NCI-H2171 treated with DMSO at 0.1 percent for 48 hours (cell line): ENCODE results near the gene XKR7.
A peak's percentile ranks its signal among the peaks of the same experiment; 100 is the strongest.

Source experiments
- DNase-seq: peaks from one replicate; lab custom pipeline; 2025; lab: John Stamatoyannopoulos, UW

XKR7 gene

GRCh38 chr20:31943052-31943471, 24.9 kb upstream of the XKR7 start:
- no peak for DNase-seq

- DNase-seq, result no peak
Observed at GRCh38 chr20:31945319-31945718, 22.6 kb upstream of the XKR7 start.

- DNase-seq, result no peak
Observed at GRCh38 chr20:31945785-31946184, 22.2 kb upstream of the XKR7 start.

DNA sequence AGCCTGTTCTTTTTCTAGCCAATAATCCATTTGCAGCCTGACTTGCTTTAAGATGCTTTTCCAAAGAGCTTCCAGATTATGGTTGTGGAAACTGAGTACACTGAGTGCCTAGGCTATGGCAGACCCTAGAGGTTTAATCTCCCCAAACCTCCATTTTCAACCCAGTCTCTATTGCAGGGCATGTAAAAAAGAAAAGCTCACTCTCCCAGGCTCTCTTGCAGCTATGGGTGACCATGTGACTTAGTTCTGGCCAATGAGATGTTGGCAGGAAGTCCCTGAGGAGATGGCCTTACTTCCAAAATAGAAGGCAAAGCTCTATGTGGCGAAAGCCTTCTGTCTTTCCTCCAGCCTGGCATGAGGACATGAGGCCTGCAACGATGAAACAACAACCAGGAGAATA, 19.9 kb upstream of the XKR7 start:
- no peak for DNase-seq

- DNase-seq, result no peak
Observed at GRCh38 chr20:31949877-31950646, 17.9 kb upstream of the XKR7 start.

DNA sequence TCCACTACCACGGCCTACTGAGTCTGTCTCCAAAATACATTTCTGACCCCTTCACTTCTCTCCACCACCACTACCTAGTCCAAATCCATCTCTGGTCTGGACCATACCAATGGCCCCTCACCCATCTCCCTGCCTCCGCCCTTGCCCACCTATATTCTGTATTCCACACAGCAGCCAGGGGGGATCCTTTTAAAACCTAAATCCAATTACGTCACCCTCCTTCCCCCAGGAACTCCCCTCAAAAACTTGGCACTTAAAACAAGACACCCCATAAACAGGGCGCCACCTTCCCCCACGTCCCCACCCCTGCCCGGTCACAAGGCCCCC, 16.8 kb upstream of the XKR7 start:
- no peak for DNase-seq

DNA sequence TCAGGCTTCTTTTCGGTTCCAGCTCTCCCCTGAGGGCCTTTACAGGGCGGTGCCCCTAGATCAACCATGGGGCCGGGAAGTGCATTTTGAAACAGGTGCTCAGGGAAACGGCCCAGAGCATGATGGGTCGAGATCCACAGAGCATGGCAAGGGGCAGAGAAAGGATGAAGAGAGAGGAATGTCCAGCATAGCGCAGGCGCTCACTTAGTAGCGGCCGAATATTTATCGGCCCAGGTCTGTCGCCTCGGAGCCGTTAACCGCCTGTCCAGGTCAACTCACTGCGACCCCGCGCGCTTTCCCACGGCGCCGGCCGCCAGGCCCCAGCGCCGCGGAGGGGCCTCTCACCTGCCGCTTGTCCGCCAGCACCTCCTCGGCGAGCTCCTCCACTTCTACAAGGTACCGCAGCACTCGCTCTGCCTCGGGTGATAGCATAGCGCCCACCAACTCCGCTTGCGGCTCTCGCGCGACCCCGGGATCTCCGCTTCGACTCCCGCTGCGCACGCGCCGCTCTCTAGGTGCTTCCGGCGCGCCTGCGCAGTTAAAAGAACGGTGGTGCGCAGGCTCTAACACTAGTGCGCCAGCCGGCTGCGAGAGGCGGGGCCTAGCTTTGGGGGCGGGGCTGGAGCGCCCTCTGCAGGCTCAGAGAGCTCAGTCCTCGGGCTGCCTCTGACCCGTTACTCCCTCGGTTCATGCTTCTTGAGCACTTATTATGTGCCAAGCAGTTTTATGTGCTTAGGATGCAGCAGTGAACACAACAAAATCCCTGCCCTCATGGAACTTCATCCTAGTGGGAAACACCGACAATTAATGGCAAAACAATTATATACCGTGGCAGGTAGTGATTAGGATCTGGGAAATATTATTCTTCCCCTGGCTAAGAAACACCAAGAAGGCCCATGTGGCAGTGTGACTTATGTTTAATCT, 16.2 kb upstream of the XKR7 start, which contains the start of gene PDRG1:
TSS of gene PDRG1 (minus strand) at position 517 of the 924 bp plus-strand sequence. CDS start at position 432, 85 bp downstream.
- DNase-seq, result peak; percentile 99

DNA sequence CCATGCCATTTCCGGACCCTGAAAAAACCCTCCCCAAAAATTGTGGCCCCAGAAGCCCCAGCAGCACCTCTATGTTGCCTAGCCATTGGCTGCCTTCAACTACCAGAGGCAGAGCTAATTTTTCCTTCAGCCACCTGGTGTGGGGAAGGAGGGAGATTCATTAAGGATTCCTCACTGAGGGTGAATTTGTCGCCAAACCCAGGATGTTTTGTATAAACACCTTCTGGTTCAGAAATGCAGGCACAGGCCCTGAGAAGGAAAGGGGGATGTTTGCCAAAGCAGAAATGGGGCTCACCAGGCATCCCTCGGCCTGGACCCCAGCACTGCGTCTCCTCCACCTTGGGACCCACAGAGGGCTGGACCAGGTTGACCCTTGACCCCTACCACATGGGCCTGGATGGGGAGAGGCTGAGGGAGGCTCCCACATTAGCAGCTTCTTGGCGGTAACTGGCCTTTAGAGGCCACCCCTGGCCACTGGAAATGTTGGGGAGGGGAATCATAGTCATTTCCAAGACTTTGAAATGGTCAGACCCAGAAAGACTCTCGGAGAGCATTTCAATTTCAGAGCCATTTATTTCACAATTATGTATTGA, 14.3 kb upstream of the XKR7 start:
- no peak for DNase-seq

DNA sequence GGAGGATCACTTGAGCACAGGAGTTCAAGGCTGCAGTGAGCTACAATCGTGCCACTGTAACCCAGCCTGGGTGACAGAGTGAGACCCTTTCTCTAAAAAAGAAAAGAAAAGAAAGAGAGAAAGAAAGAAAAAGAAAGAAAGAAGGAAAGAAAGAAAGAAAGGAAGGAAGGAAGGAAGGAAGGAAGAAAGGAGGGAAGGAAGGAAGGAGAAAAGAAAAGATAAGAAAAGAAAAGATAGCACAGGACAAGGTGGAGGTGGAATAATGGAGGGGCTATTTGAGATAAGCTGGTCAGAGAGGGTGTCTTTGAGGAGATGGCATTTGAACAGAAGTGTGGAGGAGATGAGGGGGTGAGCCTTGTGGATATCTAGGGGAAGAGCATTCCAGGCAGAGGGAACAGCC, 13.5 kb upstream of the XKR7 start:
- DNase-seq, result no peak

- peak; percentile 89 for DNase-seq
Observed at GRCh38 chr20:31956556-31957526, 11.1 kb upstream of the XKR7 start.

GRCh38 chr20:31962761-31963160, 5.2 kb upstream of the XKR7 start:
- DNase-seq, result peak; percentile 96

DNA sequence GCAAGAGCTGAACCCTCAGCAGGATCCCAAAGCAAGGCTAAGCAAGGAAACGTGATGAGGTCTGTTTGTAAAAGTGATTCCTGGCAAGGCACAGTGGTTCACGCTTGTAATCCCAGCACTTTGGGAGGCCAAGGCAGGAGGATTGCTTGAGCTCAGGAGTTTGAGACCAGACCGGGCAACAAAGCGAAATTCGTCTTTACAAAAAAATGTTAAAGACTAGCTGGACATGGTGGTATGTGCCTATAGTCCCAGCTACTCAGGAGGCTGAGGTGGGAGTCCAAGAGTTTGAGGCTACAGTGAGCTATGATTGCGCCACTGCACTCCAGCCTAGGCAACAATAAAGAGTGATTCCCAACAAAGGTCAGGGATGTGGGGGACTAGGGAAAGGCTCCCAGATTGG, 4.1 kb upstream of the XKR7 start:
- no peak for DNase-seq

GRCh38 chr20:31966991-31967655, 828 bp upstream of the XKR7 start:
- peak; percentile 41 for DNase-seq

- peak; percentile 55 for DNase-seq
Observed at GRCh38 chr20:31968291-31969126, 558 bp downstream of the XKR7 start.

GRCh38 chr20:31969991-31970390, 2.0 kb downstream of the XKR7 start:
- DNase-seq, result peak; percentile 44

GRCh38 chr20:31972471-31973021, 4.6 kb downstream of the XKR7 start:
- DNase-seq, result no peak

DNA sequence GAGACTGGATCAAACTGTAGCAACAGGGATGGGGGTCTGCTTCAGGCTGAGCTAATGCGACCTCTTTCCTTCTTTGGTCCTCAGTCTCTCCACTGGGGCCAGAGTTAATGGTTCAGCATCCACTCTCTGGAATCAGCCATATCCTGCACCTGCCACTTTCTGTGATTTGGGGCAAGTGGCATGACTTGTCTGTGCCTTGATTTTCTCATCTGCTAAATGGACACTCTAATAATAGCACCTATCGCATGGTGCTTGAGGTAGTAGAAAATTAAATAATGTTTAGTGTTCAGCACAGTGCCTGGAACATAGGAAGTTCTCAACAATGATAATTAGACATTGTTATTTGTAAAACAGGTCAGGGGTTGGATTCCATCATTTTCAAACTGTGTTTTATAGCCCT, 6.3 kb downstream of the XKR7 start:
- no peak for DNase-seq

DNA sequence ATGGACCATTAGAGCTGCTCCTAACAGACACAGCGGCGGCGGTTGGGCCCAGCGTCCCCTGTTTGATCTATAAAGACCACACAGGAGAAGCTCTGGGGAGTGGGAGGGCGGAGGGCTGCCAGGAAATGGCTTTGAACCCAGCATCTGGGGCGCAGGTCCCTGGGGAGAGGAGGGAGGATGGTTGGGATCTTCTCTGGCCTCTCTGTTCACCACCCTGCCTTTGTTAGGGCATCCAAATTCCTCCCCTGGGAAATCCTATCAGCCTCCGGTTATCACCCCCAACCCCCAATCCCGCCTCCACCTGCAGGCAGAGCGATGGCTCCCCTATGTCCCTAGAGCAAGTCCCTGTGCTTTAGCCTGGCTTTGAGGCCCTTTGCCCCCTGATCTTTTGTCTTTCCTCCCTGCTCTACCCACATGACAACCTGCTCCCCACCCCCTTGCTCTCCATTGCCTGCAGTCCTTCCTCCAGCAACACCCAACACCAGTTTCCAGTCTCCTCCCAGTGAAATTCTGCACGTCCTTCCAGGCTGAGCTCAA, 7.1 kb downstream of the XKR7 start:
- DNase-seq, result peak; percentile 75

- DNase-seq, result no peak
Observed at GRCh38 chr20:31975874-31976273, 7.9 kb downstream of the XKR7 start.
